Uterus (tissue), 2 donors: ENCODE data around the gene PRKD1.

Source experiments
- CTCF ChIP-seq, 4 experiments: fragments of 200-600 bp in 2 of 4; fragments of 450-650 bp in 2 of 4; sonication (generic) in 2 of 4; IDR thresholded peaks; one replicate each; pipeline ENCODE4 v1.5.1; 2016 to 2019; ENCODE audit warnings: antibody characterized with exemption in 4 of 4, mild to moderate bottlenecking in 2 of 4, moderate library complexity in 1 of 4
- POLR2A ChIP-seq, 2 donors: fragments of 450-650 bp; IDR thresholded peaks; one replicate each; pipeline ENCODE4 v1.6.1; 2016; ENCODE audit warnings: antibody characterized with exemption in 2 of 2, mild to moderate bottlenecking in 1 of 2, moderate library complexity in 1 of 2

- TF ChIP-seq CTCF (IDR thresholded peaks at IDR 0.05), result no peak
- no peak for TF ChIP-seq POLR2A (IDR thresholded peaks at IDR 0.05)
Observed at GRCh38 chr14:29953501-29953900, 25.9 kb upstream of the PRKD1 start.
